ENCODE data around the gene FGD3. TPM values are rescaled to one million over a fixed set of nuclear protein-coding genes. Genes with fewer than 3 reads are reported as not detected.

FGD3 gene
- polyA plus RNA-seq, 2 of the 4 experiments (the other 2 are of a cell fraction): 0.18 to 0.23 TPM

DNA sequence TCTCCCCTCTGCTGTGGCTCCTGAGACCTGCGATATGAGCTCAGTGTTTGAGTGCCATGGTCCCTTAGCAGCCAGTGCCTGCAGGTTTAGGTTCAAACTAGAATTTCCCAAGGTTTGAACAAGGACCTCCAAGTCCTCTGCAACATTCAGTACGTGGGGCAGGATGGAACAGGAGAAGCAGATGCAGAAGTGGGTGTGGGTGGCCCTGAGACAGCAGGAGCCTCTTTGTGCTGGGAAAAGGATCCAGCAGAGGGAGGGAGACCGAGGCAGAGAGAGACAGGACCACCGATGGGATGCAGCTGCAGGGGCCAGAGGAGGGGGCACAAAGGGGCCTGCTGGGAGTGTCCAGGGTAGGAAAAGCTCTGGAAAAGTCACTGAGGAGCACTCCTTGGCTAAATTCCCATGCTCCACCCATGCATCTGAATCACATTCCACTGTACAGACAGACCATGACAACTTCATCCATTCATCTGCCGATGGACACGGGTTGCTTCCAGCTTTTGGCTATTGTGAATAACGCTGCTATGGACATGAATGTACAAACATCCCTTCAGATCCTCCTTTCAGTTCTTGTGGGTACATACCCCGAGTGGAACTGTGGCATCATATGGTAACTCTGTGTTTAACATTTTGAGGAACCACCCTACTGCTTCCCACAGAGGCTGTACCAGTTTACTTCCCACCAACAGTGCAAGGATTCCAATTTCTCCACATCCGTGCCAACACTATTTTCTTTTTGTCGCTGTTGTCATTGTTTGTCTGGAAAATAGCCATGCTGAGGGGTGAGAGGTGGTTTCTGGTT, 84.5 kb downstream of the FGD3 start:
- no peak for FAIRE-seq
- H3K4me3 ChIP-seq: no peak overlapping the region
- no peak for ATAC-seq
- TF ChIP-seq RNF2 (IDR thresholded peaks at IDR 0.05; ENCODE audit: borderline replicate concordance, low read depth) (no peak), SMC3 (IDR thresholded peaks at IDR 0.05) (no peak), MYC (IDR thresholded peaks at IDR 0.05; ENCODE audit: borderline replicate concordance, low read length) (no peak), HDAC2 (IDR thresholded peaks at IDR 0.05) (no peak), KDM5A (IDR thresholded peaks at IDR 0.05) (no peak), ELK1 (IDR thresholded peaks at IDR 0.05; ENCODE audit: low read depth, low read length) (no peak), USF2 (IDR thresholded peaks at IDR 0.05) (no peak), REST (IDR thresholded peaks at IDR 0.05) (no peak), CHD2 (IDR thresholded peaks at IDR 0.05; ENCODE audit: low read length, partially characterized antibody) (no peak), RAD21 (conservative IDR thresholded peaks at IDR 0.05 in 1 of 2, IDR thresholded peaks at IDR 0.05 in 1 of 2) (no peak), NPAS2 (CRISPR knock-in tag; IDR thresholded peaks at IDR 0.05; ENCODE audit: borderline replicate concordance) (no peak), EHF (CRISPR knock-in tag; IDR thresholded peaks at IDR 0.05) (no peak), HOXB5 (CRISPR knock-in tag; IDR thresholded peaks at IDR 0.05) (no peak), RARB (CRISPR knock-in tag; IDR thresholded peaks at IDR 0.05) (no peak), ZSCAN20 (CRISPR knock-in tag; IDR thresholded peaks at IDR 0.05) (no peak), CHD4 (IDR thresholded peaks at IDR 0.05; ENCODE audit: borderline replicate concordance) (no peak), CBX2 (IDR thresholded peaks at IDR 0.05; ENCODE audit: borderline replicate concordance, low read depth) (no peak)
- TF ChIP-seq, protein P1, sequence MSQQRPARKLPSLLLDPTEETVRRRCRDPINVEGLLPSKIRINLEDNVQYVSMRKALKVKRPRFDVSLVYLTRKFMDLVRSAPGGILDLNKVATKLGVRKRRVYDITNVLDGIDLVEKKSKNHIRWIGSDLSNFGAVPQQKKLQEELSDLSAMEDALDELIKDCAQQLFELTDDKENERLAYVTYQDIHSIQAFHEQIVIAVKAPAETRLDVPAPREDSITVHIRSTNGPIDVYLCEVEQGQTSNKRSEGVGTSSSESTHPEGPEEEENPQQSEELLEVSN (IDR thresholded peaks at IDR 0.05; ENCODE audit: borderline replicate concordance, low read depth): no peak
- TF ChIP-seq, protein P2, sequence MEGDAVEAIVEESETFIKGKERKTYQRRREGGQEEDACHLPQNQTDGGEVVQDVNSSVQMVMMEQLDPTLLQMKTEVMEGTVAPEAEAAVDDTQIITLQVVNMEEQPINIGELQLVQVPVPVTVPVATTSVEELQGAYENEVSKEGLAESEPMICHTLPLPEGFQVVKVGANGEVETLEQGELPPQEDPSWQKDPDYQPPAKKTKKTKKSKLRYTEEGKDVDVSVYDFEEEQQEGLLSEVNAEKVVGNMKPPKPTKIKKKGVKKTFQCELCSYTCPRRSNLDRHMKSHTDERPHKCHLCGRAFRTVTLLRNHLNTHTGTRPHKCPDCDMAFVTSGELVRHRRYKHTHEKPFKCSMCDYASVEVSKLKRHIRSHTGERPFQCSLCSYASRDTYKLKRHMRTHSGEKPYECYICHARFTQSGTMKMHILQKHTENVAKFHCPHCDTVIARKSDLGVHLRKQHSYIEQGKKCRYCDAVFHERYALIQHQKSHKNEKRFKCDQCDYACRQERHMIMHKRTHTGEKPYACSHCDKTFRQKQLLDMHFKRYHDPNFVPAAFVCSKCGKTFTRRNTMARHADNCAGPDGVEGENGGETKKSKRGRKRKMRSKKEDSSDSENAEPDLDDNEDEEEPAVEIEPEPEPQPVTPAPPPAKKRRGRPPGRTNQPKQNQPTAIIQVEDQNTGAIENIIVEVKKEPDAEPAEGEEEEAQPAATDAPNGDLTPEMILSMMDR (IDR thresholded peaks at IDR 0.05): no peak
- TF ChIP-seq, protein P3, sequence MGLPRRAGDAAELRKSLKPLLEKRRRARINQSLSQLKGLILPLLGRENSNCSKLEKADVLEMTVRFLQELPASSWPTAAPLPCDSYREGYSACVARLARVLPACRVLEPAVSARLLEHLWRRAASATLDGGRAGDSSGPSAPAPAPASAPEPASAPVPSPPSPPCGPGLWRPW (IDR thresholded peaks at IDR 0.05): no peak
- no peak for DNase-seq (ENCODE audit: low read depth in 1 of 2, low spot score in 1 of 2)
- H3K27ac ChIP-seq: no peak overlapping the region
- H3K4me1 ChIP-seq: no peaks in the 10 kb centered on the region
- 10% methylated on average over 10 of the region's 10 CpGs for WGBS (ENCODE audit: missing lambda C conversion rate)
- no peaks in the 10 kb centered on the region for H3K9me3 ChIP-seq
- ChIA-PET CTCF (interaction anchor here (1.4 kb wide), 1 partner anchor 11 kb away, joined by 3 read pairs; no protein-coding TSS in a partner anchor), POLR2A (no interaction called here)
- no peak overlapping the region for H3K4me2 ChIP-seq

Measured in A549 (cell line).